HG02970 (cell line): Measurements from ENCODE around the gene KCTD5.
"Not testable (repeated sequence)": the region's sequence is repeated elsewhere in the genome, so short reads cannot be mapped to it uniquely, and the experiment has no call there.

ENCODE experiments used
- ATAC-seq: cut with Tn5 transposase; IDR thresholded peaks from one replicate; pipeline ENCODE4 v1.9.1; 2021; ENCODE audit warnings: mild to moderate bottlenecking, moderate library complexity, moderate number of reproducible peaks; ENCODE audit not compliant: unreplicated experiment, low FRiP score

KCTD5 gene

GRCh38 chr16:2721634-2722173, 39.4 kb downstream of the KCTD5 start:
- not testable (repeated sequence) for ATAC-seq

- no peak for ATAC-seq
Observed at GRCh38 chr16:2724088-2724676, 41.9 kb downstream of the KCTD5 start.

- ATAC-seq: no peak
Observed at GRCh38 chr16:2724816-2725348, 42.6 kb downstream of the KCTD5 start.

- no peak for ATAC-seq
Observed at GRCh38 chr16:2726923-2727322, 44.6 kb downstream of the KCTD5 start.

- ATAC-seq: no peak
Observed at GRCh38 chr16:2728034-2728433, 45.7 kb downstream of the KCTD5 start.

- ATAC-seq: no peak
Observed at GRCh38 chr16:2734844-2735515, 52.7 kb downstream of the KCTD5 start.

- no peak for ATAC-seq
Observed at GRCh38 chr16:2736476-2737237, 54.3 kb downstream of the KCTD5 start.

- ATAC-seq: no peak
Observed at GRCh38 chr16:2737238-2737605, 54.9 kb downstream of the KCTD5 start.

- no peak for ATAC-seq
Observed at GRCh38 chr16:2737895-2738418, 55.6 kb downstream of the KCTD5 start.

- no peak for ATAC-seq
Observed at GRCh38 chr16:2738615-2739014, 56.3 kb downstream of the KCTD5 start.

- ATAC-seq: no peak
Observed at GRCh38 chr16:2739625-2740430, 57.5 kb downstream of the KCTD5 start.

GRCh38 chr16:2740476-2740875, 58.2 kb downstream of the KCTD5 start:
- no peak for ATAC-seq

GRCh38 chr16:2741168-2741567, 58.8 kb downstream of the KCTD5 start:
- no peak for ATAC-seq

- no peak for ATAC-seq
Observed at GRCh38 chr16:2742323-2743006, 60.1 kb downstream of the KCTD5 start.

- ATAC-seq: no peak
Observed at GRCh38 chr16:2743007-2743810, 60.9 kb downstream of the KCTD5 start.

- ATAC-seq: no peak
Observed at GRCh38 chr16:2744711-2745110, 62.4 kb downstream of the KCTD5 start.

- ATAC-seq: no peak
Observed at GRCh38 chr16:2745116-2745890, 63.0 kb downstream of the KCTD5 start.

GRCh38 chr16:2745961-2746360, 63.6 kb downstream of the KCTD5 start:
- ATAC-seq: no peak
